HepG2 (cell line): ENCODE data around the gene USP30. TPM values are rescaled to one million over a fixed set of nuclear protein-coding genes. Genes with fewer than 3 reads are reported as not detected.

Experiments
- ATAC-seq: fragments of 200-7000 bp; cut with Tn5 transposase; 3 replicates; pipeline ENCODE4 v1.9.1; 2020; ENCODE audit warnings: mild to moderate bottlenecking, moderate library complexity
- BruUV-seq: library from RNA; stranded (reverse); fragments of 400-500 nt; replicated peaks from 2 replicates; lab custom pipeline; 2021; lab: Mats Ljungman, UMichigan
- CTCF ChIA-PET: fragments of 300-600 bp; formaldehyde crosslinking; extraction: SDS; loops from one replicate; lab custom pipeline; 2021; ENCODE audit warnings: low total read pairs, inconsistent platforms, low intra/inter-chr PET ratio; lab: Yijun Ruan, JAX
- POLR2A ChIA-PET: fragments of 350-600 bp; sonication (Branson Sonifier 250); formaldehyde crosslinking; loops from one replicate; lab custom pipeline; 2020; ENCODE audit warnings: antibody characterized with exemption, inconsistent platforms; lab: Yijun Ruan, JAX
- DNase-seq: peaks from one replicate; pipeline ENCODE4 v3.0.0-alpha.2; 2015; ENCODE audit warnings: low spot score
- FAIRE-seq: peaks from 3 replicates; lab custom pipeline; 2011; peaks lifted over from hg19 to GRCh38; lab: Jason Lieb, UNC
- H2AFZ ChIP-seq: one replicate; pipeline ENCODE4 v1.6.1; 2011; ENCODE audit warnings: low read length, inconsistent platforms
- H3K27ac ChIP-seq: fragments of 300-600 bp; 3 replicates; pipeline ENCODE4 v1.8.0; 2011; ENCODE audit warnings: mixed run types, mild to moderate bottlenecking, mixed read lengths, low read length, inconsistent platforms; ENCODE audit not compliant: insufficient read depth; ENCODE audit errors: extremely low read length
- H3K27me3 ChIP-seq, 2 experiments: fragments of 200-600 bp in 1 of 2; 2 replicates in 1 of 2; 3 replicates in 1 of 2; pipeline versions ENCODE4 v1.6.0 to v1.8.0; 2011; ENCODE audit warnings: low read length in 2 of 2, mild to moderate bottlenecking in 2 of 2, moderate library complexity in 2 of 2, inconsistent platforms in 1 of 2; ENCODE audit not compliant: insufficient read depth in 2 of 2, control insufficient read depth in 1 of 2
- H3K36me3 ChIP-seq, 2 experiments: fragments of 200-600 bp in 1 of 2; replicated peaks in 1 of 2; 2 replicates in 1 of 2; 3 replicates in 1 of 2; pipeline versions ENCODE4 v1.5.1 to v1.8.0; 2011; ENCODE audit warnings: low read length in 2 of 2, inconsistent platforms in 1 of 2; ENCODE audit not compliant: insufficient read depth in 2 of 2, control insufficient read depth in 1 of 2
- H3K4me1 ChIP-seq: 2 replicates; pipeline ENCODE4 v1.5.1; 2012; ENCODE audit warnings: low read length, inconsistent platforms; ENCODE audit not compliant: insufficient read depth
- H3K4me2 ChIP-seq: 2 replicates; pipeline ENCODE4 v1.6.0; 2011; ENCODE audit warnings: low read depth, low read length, inconsistent platforms
- H3K4me3 ChIP-seq, 3 experiments: fragments of 200-600 bp in 1 of 3; sonication (generic), shearing (Covaris generic) in 1 of 3; replicated peaks in 1 of 3; 2 replicates each; pipeline ENCODE4 v1.5.1; 2011 to 2016; ENCODE audit warnings: low read length in 3 of 3, inconsistent platforms in 2 of 3, low read depth in 2 of 3, mild to moderate bottlenecking in 2 of 3, control low read depth in 1 of 3, mixed read lengths in 1 of 3; ENCODE audit not compliant: insufficient read depth in 1 of 3
- H3K79me2 ChIP-seq: one replicate; pipeline ENCODE4 v1.6.1; 2011; ENCODE audit warnings: low read length, inconsistent platforms; ENCODE audit not compliant: insufficient read depth
- H3K9ac ChIP-seq: 2 replicates; pipeline ENCODE4 v1.6.0; 2011; ENCODE audit warnings: mild to moderate bottlenecking, low read depth, low read length, inconsistent platforms; ENCODE audit not compliant: insufficient read depth
- H3K9me3 ChIP-seq: 2 replicates; pipeline ENCODE4 v1.5.1; 2012; ENCODE audit warnings: mild to moderate bottlenecking, low read length
- H4K20me1 ChIP-seq: 2 replicates; pipeline ENCODE4 v1.6.0; 2011; ENCODE audit warnings: inconsistent platforms, mild to moderate bottlenecking, low read length, moderate library complexity; ENCODE audit not compliant: insufficient read depth
- ASH2L ChIP-seq: fragments of 300-600, 200-600 bp; sonication (generic); IDR thresholded peaks from 2 replicates; pipeline ENCODE4 v1.7.0; 2017; ENCODE audit warnings: low read depth, mild to moderate bottlenecking, moderate library complexity, mixed read lengths, low read length; ENCODE audit not compliant: insufficient read length
- ATF4 ChIP-seq, 2 experiments: fragments of 450-650 bp in 1 of 2; sonication (generic) in 1 of 2; formaldehyde crosslinking; IDR thresholded peaks; 2 replicates each; pipeline versions ENCODE4 v1.5.0 to v1.8.0; 2020 to 2022; ENCODE audit warnings: mild to moderate bottlenecking in 1 of 2, missing genetic modification reagents in 1 of 2
- HDAC2 ChIP-seq: sonication (generic); formaldehyde crosslinking; IDR thresholded peaks from 2 replicates; pipeline ENCODE4 v1.4.0; 2020; ENCODE audit warnings: missing genetic modification reagents
- KMT2A ChIP-seq: sonication (generic); formaldehyde crosslinking; IDR thresholded peaks from 2 replicates; pipeline ENCODE4 v1.4.0; 2020; ENCODE audit warnings: missing genetic modification reagents
- ONECUT2 ChIP-seq: sonication (generic); formaldehyde crosslinking; IDR thresholded peaks from 2 replicates; pipeline ENCODE4 v1.4.0; 2020; ENCODE audit warnings: missing genetic modification reagents
- RARG ChIP-seq: sonication (generic); formaldehyde crosslinking; IDR thresholded peaks from 2 replicates; pipeline ENCODE4 v1.4.0; 2020; ENCODE audit warnings: low read depth, mild to moderate bottlenecking, missing genetic modification reagents
- RELA ChIP-seq: sonication (generic); formaldehyde crosslinking; IDR thresholded peaks from 2 replicates; pipeline ENCODE4 v1.4.0; 2020; ENCODE audit warnings: missing genetic modification reagents
- SP140L ChIP-seq: sonication (generic); formaldehyde crosslinking; IDR thresholded peaks from 2 replicates; pipeline ENCODE4 v1.4.0; 2020; ENCODE audit warnings: missing genetic modification reagents, borderline replicate concordance
- ZBTB3 ChIP-seq: sonication (generic); formaldehyde crosslinking; IDR thresholded peaks from 2 replicates; pipeline ENCODE4 v1.4.0; 2020; ENCODE audit warnings: low read depth, mild to moderate bottlenecking, moderate library complexity, missing genetic modification reagents, borderline replicate concordance
- ZEB1 ChIP-seq: IDR thresholded peaks from 2 replicates; pipeline ENCODE4 v1.6.1; 2012; ENCODE audit warnings: mild to moderate bottlenecking, low read depth, inconsistent platforms; ENCODE audit not compliant: insufficient replicate concordance
- ZNF34 ChIP-seq: sonication (generic); formaldehyde crosslinking; IDR thresholded peaks from 2 replicates; pipeline ENCODE4 v1.4.0; 2020; ENCODE audit warnings: mild to moderate bottlenecking, missing genetic modification reagents, borderline replicate concordance
- ZNF614 ChIP-seq: IDR thresholded peaks from 2 replicates; pipeline ENCODE4 v1.6.1; 2018; ENCODE audit warnings: missing biosample characterization, missing genetic modification reagents, inconsistent platforms, borderline replicate concordance
- WGBS: methylation state at CpG from one replicate; pipeline ENCODE4 v1.1.6; 2017; ENCODE audit warnings: low lambda C conversion rate; 5-methylcytosine and 5-hydroxymethylcytosine counted together
- in situ Hi-C: cut with HindIII; loops from 2 replicates; pipeline ENCODE4 v1.10.0; 2017; ENCODE audit warnings: low pct_unique_long_range_greater_than_20kb; ENCODE audit not compliant: extremely low pct_ligation_motif_present
- intact Hi-C: fragments of 100-400 bp; cut with micrococcal nuclease; formaldehyde crosslinking; loops from one replicate; pipeline ENCODE4 v1.10.0; 2022; ENCODE audit not compliant: unreplicated experiment
- polyA plus RNA-seq, 8 experiments: library from polyadenylated mRNA; depleted of rRNA in 3 of 8; stranded (reverse) in 7 of 8; unstranded in 1 of 8; fragments of >200 nt; fragmentation: Illumina TruSeq in 4 of 8; extraction: Trizol in 4 of 8; gene quantifications; 2 replicates each; pipeline versions ENCODE4 v1.2.1 to v1.2.3, GENCODE V29; 2011 to 2016; ENCODE audit warnings: low read depth in 4 of 8, missing spikeins in 1 of 8, mixed read lengths in 1 of 8; ENCODE audit not compliant: insufficient read depth in 1 of 8
- total RNA-seq, 5 experiments: library from RNA; depleted of rRNA; stranded (reverse); fragments of >200 nt; fragmentation: Illumina TruSeq; extraction: Trizol; gene quantifications; 2 replicates each; pipeline ENCODE4 v1.2.3, GENCODE V29; 2016; ENCODE audit warnings: low read depth in 1 of 5
- TF ChIP-seq, protein P1 (sequence below): sonication (generic); formaldehyde crosslinking; IDR thresholded peaks from 2 replicates; pipeline ENCODE4 v1.4.0; 2020; ENCODE audit warnings: missing genetic modification reagents, borderline replicate concordance
- TF ChIP-seq, protein P2 (sequence below): IDR thresholded peaks from 2 replicates; pipeline ENCODE4 v1.4.0; 2020; ENCODE audit warnings: mild to moderate bottlenecking, missing genetic modification reagents

The USP30 gene
- total and polyA plus RNA-seq, 2 of the 13 experiments (the other 11 are each of a cell fraction or from before 2014, with no cell fraction given): 11.2 to 20.8 TPM

DNA sequence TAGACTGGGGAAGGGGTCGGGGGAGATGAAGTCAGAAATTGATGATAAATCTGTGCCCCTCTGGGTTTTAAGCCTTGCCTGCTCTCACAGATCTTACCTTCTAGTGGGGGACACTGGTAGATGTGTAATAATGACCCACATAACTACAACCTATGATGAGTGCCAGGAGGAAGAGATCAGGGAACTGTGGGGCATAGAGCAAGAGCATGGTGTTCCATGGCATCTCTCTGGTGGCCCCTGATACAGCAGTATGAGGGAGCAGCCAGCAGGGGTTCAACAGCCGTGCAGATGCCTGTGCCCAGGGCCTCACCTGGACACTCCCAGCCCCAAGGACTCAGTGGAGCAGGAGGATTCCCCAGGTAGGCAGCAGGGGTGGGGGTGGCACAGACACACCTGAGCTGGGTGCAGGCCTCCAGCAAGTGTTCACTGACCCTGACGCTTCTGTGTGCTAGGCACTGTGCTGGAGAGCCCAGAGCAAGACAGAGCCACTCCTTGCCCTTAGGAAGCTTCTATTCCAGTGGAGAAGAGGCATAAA lies 69.0 kb downstream of the USP30 start (continued):
- no peak for TF ChIP-seq SP140L

DNA sequence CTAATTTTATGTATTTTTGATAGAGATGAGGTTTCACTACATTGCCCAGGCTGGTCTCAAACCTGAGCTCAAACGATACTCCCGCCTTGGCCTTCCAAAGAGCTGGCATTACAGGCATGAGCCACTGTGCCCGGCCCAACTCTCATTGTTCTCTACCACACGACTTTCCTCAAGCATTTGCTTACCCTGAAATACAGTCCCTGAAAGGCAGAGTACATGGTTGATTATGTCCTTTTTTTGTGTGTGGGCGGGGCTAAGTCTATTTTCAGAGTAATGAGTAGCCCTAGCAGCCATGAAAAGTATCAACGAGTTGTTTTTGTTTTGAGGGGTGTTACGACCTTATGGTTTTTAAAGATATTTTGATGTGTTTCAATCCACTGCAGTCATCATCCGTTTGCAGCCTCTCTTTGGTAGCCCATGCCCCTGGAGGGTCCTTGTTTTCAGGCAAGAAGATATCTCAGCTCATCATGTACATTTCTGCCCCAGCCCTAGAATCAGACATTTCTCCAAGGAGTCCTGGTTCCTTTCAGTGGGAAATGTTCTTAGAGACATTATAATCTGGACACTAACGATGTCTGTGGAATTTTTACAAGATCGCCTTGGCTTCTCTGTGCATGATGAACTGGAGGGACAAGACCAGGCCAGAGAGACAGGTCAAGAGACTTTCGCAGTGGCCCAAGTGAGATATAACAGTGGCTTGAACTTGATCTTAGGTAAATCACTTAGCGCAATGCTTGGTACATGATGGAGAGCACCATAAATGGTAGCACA lies 72.7 kb downstream of the USP30 start:
- DNase-seq (no peak), ATAC-seq (no peak)
- in situ Hi-C loops: no loop called here
- TF ChIP-seq KMT2A (CRISPR knock-in tag): no peak
- TF ChIP-seq ZNF34: no peak
- TF ChIP-seq ATF4 (CRISPR knock-in tag; IDR thresholded peaks at IDR 0.05): no peak
- TF ChIP-seq ONECUT2: no peak
- no peak for TF ChIP-seq ASH2L
- TF ChIP-seq RELA (CRISPR knock-in tag): no peak
- no peak for TF ChIP-seq RARG (CRISPR knock-in tag)
- TF ChIP-seq, protein P1, sequence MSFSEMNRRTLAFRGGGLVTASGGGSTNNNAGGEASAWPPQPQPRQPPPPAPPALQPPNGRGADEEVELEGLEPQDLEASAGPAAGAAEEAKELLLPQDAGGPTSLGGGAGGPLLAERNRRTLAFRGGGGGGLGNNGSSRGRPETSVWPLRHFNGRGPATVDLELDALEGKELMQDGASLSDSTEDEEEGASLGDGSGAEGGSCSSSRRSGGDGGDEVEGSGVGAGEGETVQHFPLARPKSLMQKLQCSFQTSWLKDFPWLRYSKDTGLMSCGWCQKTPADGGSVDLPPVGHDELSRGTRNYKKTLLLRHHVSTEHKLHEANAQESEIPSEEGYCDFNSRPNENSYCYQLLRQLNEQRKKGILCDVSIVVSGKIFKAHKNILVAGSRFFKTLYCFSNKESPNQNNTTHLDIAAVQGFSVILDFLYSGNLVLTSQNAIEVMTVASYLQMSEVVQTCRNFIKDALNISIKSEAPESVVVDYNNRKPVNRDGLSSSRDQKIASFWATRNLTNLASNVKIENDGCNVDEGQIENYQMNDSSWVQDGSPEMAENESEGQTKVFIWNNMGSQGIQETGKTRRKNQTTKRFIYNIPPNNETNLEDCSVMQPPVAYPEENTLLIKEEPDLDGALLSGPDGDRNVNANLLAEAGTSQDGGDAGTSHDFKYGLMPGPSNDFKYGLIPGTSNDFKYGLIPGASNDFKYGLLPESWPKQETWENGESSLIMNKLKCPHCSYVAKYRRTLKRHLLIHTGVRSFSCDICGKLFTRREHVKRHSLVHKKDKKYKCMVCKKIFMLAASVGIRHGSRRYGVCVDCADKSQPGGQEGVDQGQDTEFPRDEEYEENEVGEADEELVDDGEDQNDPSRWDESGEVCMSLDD (CRISPR knock-in tag): no peak
- no peak for TF ChIP-seq ZNF614 (CRISPR knock-in tag)
- TF ChIP-seq ZBTB3 (CRISPR knock-in tag): no peak
- TF ChIP-seq, protein P2, sequence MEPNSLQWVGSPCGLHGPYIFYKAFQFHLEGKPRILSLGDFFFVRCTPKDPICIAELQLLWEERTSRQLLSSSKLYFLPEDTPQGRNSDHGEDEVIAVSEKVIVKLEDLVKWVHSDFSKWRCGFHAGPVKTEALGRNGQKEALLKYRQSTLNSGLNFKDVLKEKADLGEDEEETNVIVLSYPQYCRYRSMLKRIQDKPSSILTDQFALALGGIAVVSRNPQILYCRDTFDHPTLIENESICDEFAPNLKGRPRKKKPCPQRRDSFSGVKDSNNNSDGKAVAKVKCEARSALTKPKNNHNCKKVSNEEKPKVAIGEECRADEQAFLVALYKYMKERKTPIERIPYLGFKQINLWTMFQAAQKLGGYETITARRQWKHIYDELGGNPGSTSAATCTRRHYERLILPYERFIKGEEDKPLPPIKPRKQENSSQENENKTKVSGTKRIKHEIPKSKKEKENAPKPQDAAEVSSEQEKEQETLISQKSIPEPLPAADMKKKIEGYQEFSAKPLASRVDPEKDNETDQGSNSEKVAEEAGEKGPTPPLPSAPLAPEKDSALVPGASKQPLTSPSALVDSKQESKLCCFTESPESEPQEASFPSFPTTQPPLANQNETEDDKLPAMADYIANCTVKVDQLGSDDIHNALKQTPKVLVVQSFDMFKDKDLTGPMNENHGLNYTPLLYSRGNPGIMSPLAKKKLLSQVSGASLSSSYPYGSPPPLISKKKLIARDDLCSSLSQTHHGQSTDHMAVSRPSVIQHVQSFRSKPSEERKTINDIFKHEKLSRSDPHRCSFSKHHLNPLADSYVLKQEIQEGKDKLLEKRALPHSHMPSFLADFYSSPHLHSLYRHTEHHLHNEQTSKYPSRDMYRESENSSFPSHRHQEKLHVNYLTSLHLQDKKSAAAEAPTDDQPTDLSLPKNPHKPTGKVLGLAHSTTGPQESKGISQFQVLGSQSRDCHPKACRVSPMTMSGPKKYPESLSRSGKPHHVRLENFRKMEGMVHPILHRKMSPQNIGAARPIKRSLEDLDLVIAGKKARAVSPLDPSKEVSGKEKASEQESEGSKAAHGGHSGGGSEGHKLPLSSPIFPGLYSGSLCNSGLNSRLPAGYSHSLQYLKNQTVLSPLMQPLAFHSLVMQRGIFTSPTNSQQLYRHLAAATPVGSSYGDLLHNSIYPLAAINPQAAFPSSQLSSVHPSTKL: no peak
- TF ChIP-seq HDAC2: no peak
- TF ChIP-seq ZEB1: no peak

More for the DNA sequence above, 72.7 kb downstream of the USP30 start:
- H3K27ac ChIP-seq: no peak overlapping the region
- no peaks in the 10 kb centered on the region for H3K27me3 ChIP-seq
- ChIA-PET POLR2A (no interaction called here), CTCF (no interaction called here)
- 94% methylated on average over 12 of the region's 12 CpGs for WGBS
- no peak overlapping the region for H3K9ac ChIP-seq
- H3K36me3 ChIP-seq: peaks cover 0 to 1% of the 10 kb centered on the region in 2 experiments; a peak in 1 of 5 replicates
- intact Hi-C loops: no loop called here
- no TSS peak for BruUV-seq
- H3K4me1 ChIP-seq: no peaks in the 10 kb centered on the region
- no peak for FAIRE-seq
- no peaks in the 10 kb centered on the region for H3K9me3 ChIP-seq
- no peak overlapping the region for H3K4me3 ChIP-seq
- no peak overlapping the region for H3K4me2 ChIP-seq
- no peak overlapping the region for H2AFZ ChIP-seq
- no peaks in the 10 kb centered on the region for H4K20me1 ChIP-seq
- no peaks in the 10 kb centered on the region for H3K79me2 ChIP-seq
